WTC11 (cell line): ENCODE results near the gene EBF3. TPM values are rescaled to one million over a fixed set of nuclear protein-coding genes. Genes with fewer than 3 reads are reported as not detected.

Source experiments
- ATAC-seq: fragments of 200-7000 bp; cut with Tn5 transposase; 2 replicates; pipeline ENCODE4 v1.10.0; 2021; ENCODE audit warnings: mild to moderate bottlenecking, moderate library complexity
- CTCF ChIA-PET: fragments of 300-600 bp; sonication (Branson Sonifier 250); formaldehyde crosslinking; loops from one replicate; lab custom pipeline; 2021; ENCODE audit warnings: antibody characterized with exemption; lab: Charles Lee
- POLR2A ChIA-PET: fragments of 350-600 bp; sonication (Branson Sonifier 250); formaldehyde crosslinking; loops from one replicate; lab custom pipeline; 2021; ENCODE audit warnings: antibody characterized with exemption; lab: Charles Lee
- DNase-seq: peaks from one replicate; pipeline ENCODE4 v3.0.0; 2021; ENCODE audit warnings: low spot score
- H3K27ac Mint-ChIP-seq: 2 replicates; pipeline ENCODE4 v1.8.0; 2021; ENCODE audit warnings: mixed read lengths
- H3K27me3 Mint-ChIP-seq: 2 replicates; pipeline ENCODE4 v1.8.0; 2021; ENCODE audit warnings: low read depth, mild to moderate bottlenecking, moderate library complexity, mixed read lengths
- H3K36me3 Mint-ChIP-seq: 2 replicates; pipeline ENCODE4 v1.8.0; 2021; ENCODE audit warnings: mixed read lengths
- H3K4me1 Mint-ChIP-seq: 2 replicates; pipeline ENCODE4 v1.8.0; 2022; ENCODE audit warnings: mixed read lengths
- H3K4me3 Mint-ChIP-seq: 2 replicates; pipeline ENCODE4 v1.8.0; 2021; ENCODE audit warnings: mild to moderate bottlenecking, moderate library complexity, mixed read lengths
- H3K9me3 Mint-ChIP-seq: 2 replicates; pipeline ENCODE4 v1.8.0; 2021; ENCODE audit warnings: mixed read lengths
- AR ChIP-seq: fragments of 250-450 bp; sonication (Bioruptor Pico); IDR thresholded peaks from 2 replicates; pipeline ENCODE4 v1.9.0; 2021; ENCODE audit warnings: mild to moderate bottlenecking
- CDX4 ChIP-seq: fragments of 250-450 bp; sonication (Bioruptor Pico); IDR thresholded peaks from 2 replicates; pipeline ENCODE4 v1.9.0; 2021; ENCODE audit warnings: moderate library complexity, mild to moderate bottlenecking, inconsistent platforms, borderline replicate concordance
- EMX1 ChIP-seq: fragments of 250-450 bp; sonication (Bioruptor Pico); IDR thresholded peaks from 2 replicates; pipeline ENCODE4 v1.8.0; 2021; ENCODE audit warnings: mild to moderate bottlenecking
- ETV6 ChIP-seq: sonication (generic); formaldehyde crosslinking; IDR thresholded peaks from 2 replicates; pipeline ENCODE4 v1.8.1; 2022; ENCODE audit warnings: mild to moderate bottlenecking, missing genetic modification reagents
- FOXJ3 ChIP-seq: sonication (generic); formaldehyde crosslinking; IDR thresholded peaks from 2 replicates; pipeline ENCODE4 v1.9.0; 2021; ENCODE audit warnings: missing genetic modification reagents, mild to moderate bottlenecking, borderline replicate concordance
- FOXP4 ChIP-seq: sonication (generic); formaldehyde crosslinking; IDR thresholded peaks from 2 replicates; pipeline ENCODE4 v1.8.0; 2022; ENCODE audit warnings: mild to moderate bottlenecking, missing genetic modification reagents
- IRF2 ChIP-seq: sonication (generic); formaldehyde crosslinking; IDR thresholded peaks from 2 replicates; pipeline ENCODE4 v1.8.0; 2022; ENCODE audit warnings: low read depth, missing genetic modification reagents, borderline replicate concordance
- NFATC4 ChIP-seq: fragments of 250-450 bp; sonication (Bioruptor Pico); IDR thresholded peaks from 2 replicates; pipeline ENCODE4 v1.9.0; 2021; ENCODE audit warnings: mild to moderate bottlenecking
- NR2C2 ChIP-seq: sonication (generic); formaldehyde crosslinking; IDR thresholded peaks from 2 replicates; pipeline ENCODE4 v1.8.0; 2022; ENCODE audit warnings: mild to moderate bottlenecking, missing genetic modification reagents
- PRDM15 ChIP-seq: sonication (generic); formaldehyde crosslinking; IDR thresholded peaks from 2 replicates; pipeline ENCODE4 v1.8.0; 2022; ENCODE audit warnings: missing genetic modification reagents
- TP53 ChIP-seq: sonication (generic); formaldehyde crosslinking; IDR thresholded peaks from 2 replicates; pipeline ENCODE4 v1.8.1; 2023; ENCODE audit warnings: mild to moderate bottlenecking, missing genetic modification reagents
- ZNF138 ChIP-seq: sonication (generic); formaldehyde crosslinking; conservative IDR thresholded peaks from 2 replicates; pipeline ENCODE4 v1.8.1; 2022; ENCODE audit warnings: mild to moderate bottlenecking, moderate library complexity, missing genetic modification reagents
- ZNF425 ChIP-seq: fragments of 250-450 bp; sonication (Bioruptor Pico); conservative IDR thresholded peaks from 2 replicates; pipeline ENCODE4 v1.9.0; 2021; ENCODE audit warnings: mild to moderate bottlenecking
- total RNA-seq: library from RNA; stranded (reverse); gene quantifications from 3 replicates; pipeline ENCODE4 v1.2.3, GENCODE V29; 2021

Gene EBF3
- total RNA-seq, 1 experiment from 2014 or later, result 1.2 TPM

- POLR2A ChIA-PET, result no interaction called here
- no peak for TF ChIP-seq FOXP4
- Mint-ChIP-seq H3K36me3 (peaks cover 9% of the 10 kb centered on the region; the same call in 1 of the 2 replicates), H3K4me3 (no peak overlapping the region), H3K27me3 (no peaks in the 10 kb centered on the region), H3K4me1 (peaks cover 11% of the 10 kb centered on the region), H3K27ac (no peak overlapping the region), H3K9me3 (peaks cover 10% of the 10 kb centered on the region)
- ATAC-seq (no peak), DNase-seq (no peak)
- CTCF ChIA-PET, result no interaction called here
Observed at GRCh38 chr10:129857242-129857960, 106.7 kb downstream of the EBF3 start.

GRCh38 chr10:129855836-129856563 lies 108.1 kb downstream of the EBF3 start:
- ChIA-PET POLR2A (no interaction called here), CTCF (no interaction called here)

GRCh38 chr10:129854796-129855705 lies 109.0 kb downstream of the EBF3 start:
- peak; percentile 51; the same call in 1 of the 2 replicates for ATAC-seq
- H3K27ac Mint-ChIP-seq, result no peak overlapping the region
- CTCF ChIA-PET, result interaction anchor here (0.9 to 2.4 kb wide), 2 partner anchors 23 to 34 kb away, joined by 3 to 14 read pairs; no protein-coding TSS in a partner anchor
- H3K36me3 Mint-ChIP-seq, result peaks cover 9% of the 10 kb centered on the region; the same call in 1 of the 2 replicates
- H3K4me1 Mint-ChIP-seq, result peaks cover 11% of the 10 kb centered on the region
- POLR2A ChIA-PET, result no interaction called here
- H3K4me3 Mint-ChIP-seq, result no peak overlapping the region
- H3K9me3 Mint-ChIP-seq, result peaks cover 10% of the 10 kb centered on the region
- H3K27me3 Mint-ChIP-seq, result no peaks in the 10 kb centered on the region
- DNase-seq, result no peak
- TF ChIP-seq NR2C2 (CRISPR knock-in tag) (no peak), FOXJ3 (CRISPR knock-in tag) (no peak), ZNF138 (CRISPR knock-in tag) (no peak), IRF2 (CRISPR knock-in tag) (no peak), PRDM15 (CRISPR knock-in tag) (no peak), AR (CRISPR knock-in tag) (no peak)

More at GRCh38 chr10:129855836-129856563, 108.1 kb downstream of the EBF3 start:
- H3K27ac Mint-ChIP-seq, result no peak overlapping the region
- DNase-seq (no peak), ATAC-seq (no peak)
- H3K4me3 Mint-ChIP-seq, result no peak overlapping the region
- H3K4me1 Mint-ChIP-seq, result peaks cover 11% of the 10 kb centered on the region
- H3K36me3 Mint-ChIP-seq, result peaks cover 9% of the 10 kb centered on the region; the same call in 1 of the 2 replicates
- no peak for TF ChIP-seq ZNF138 (CRISPR knock-in tag)
- no peak for TF ChIP-seq NFATC4 (CRISPR knock-in tag)
- no peak for TF ChIP-seq ETV6 (CRISPR knock-in tag)
- TF ChIP-seq CDX4 (CRISPR knock-in tag), result no peak
- no peak for TF ChIP-seq ZNF425
- no peak for TF ChIP-seq EMX1
- no peak for TF ChIP-seq TP53 (CRISPR knock-in tag)
- TF ChIP-seq, all 79 proteins: peak for 0
- H3K27me3 Mint-ChIP-seq, result no peaks in the 10 kb centered on the region
- peaks cover 10% of the 10 kb centered on the region for H3K9me3 Mint-ChIP-seq
